COLO829 (cell line): ENCODE measurements around the gene RTKN.
"Not testable (repeated sequence)": the region's sequence is repeated elsewhere in the genome, so short reads cannot be mapped to it uniquely, and the experiment has no call there.

Source experiments
- DNase-seq: peaks from one replicate; pipeline ENCODE4 v3.0.0; 2012; ENCODE audit warnings: low spot score

Gene RTKN

GRCh38 chr2:74436848-74437695 lies 4.7 kb downstream of the RTKN start:
- peak; percentile 49 for DNase-seq

- DNase-seq, result no peak
Observed at GRCh38 chr2:74436111-74436805, 5.5 kb downstream of the RTKN start.

- DNase-seq, result no peak
Observed at GRCh38 chr2:74430502-74430901, 11.2 kb downstream of the RTKN start.

- DNase-seq, result no peak
Observed at GRCh38 chr2:74429487-74430451, 12.0 kb downstream of the RTKN start.

- DNase-seq, result no peak
Observed at GRCh38 chr2:74428675-74429074, 13.1 kb downstream of the RTKN start.

- no peak for DNase-seq
Observed at GRCh38 chr2:74427551-74427950, 14.2 kb downstream of the RTKN start.

GRCh38 chr2:74426181-74426758 lies 15.5 kb downstream of the RTKN start:
- no peak for DNase-seq

GRCh38 chr2:74425523-74425922 lies 16.2 kb downstream of the RTKN start:
- no peak for DNase-seq

- DNase-seq, result no peak
Observed at GRCh38 chr2:74424995-74425406, 16.7 kb downstream of the RTKN start.

- DNase-seq, result no peak
Observed at GRCh38 chr2:74424139-74424992, 17.4 kb downstream of the RTKN start.

GRCh38 chr2:74423231-74424095 lies 18.3 kb downstream of the RTKN start:
- no peak for DNase-seq

GRCh38 chr2:74421221-74421870 lies 20.4 kb downstream of the RTKN start, which contains the start of the genes C2orf81 and WDR54:
Gene C2orf81, minus strand, starts transcription at chr2:74421619. Its CDS starts 59 bp downstream, at chr2:74421560.
Gene WDR54, plus strand, starts transcription at chr2:74421730. Its CDS starts 424 bp downstream, at chr2:74422154.
- DNase-seq, result peak; percentile 81

- not testable (repeated sequence) for DNase-seq
Observed at GRCh38 chr2:74420443-74421103, 21.2 kb downstream of the RTKN start.

GRCh38 chr2:74420006-74420405 lies 21.7 kb downstream of the RTKN start:
- DNase-seq, result no peak

- DNase-seq, result no peak
Observed at GRCh38 chr2:74419345-74419744, 22.4 kb downstream of the RTKN start.

- DNase-seq, result no peak
Observed at GRCh38 chr2:74418312-74418711, 23.4 kb downstream of the RTKN start.

- no peak for DNase-seq
Observed at GRCh38 chr2:74417763-74418162, 24.0 kb downstream of the RTKN start.

GRCh38 chr2:74417197-74417596 lies 24.5 kb downstream of the RTKN start:
- no peak for DNase-seq

GRCh38 chr2:74416778-74417177 lies 25.0 kb downstream of the RTKN start:
- no peak for DNase-seq
